CD4-positive, alpha-beta T cell (primary cell): ENCODE measurements around the gene MEIKIN. TPM values are rescaled to one million over a fixed set of nuclear protein-coding genes. Genes with fewer than 3 reads are reported as not detected.
A peak's percentile ranks its signal among the peaks of the same experiment; 100 is the strongest.

Experiments used
- ATAC-seq: fragments of 200-7000 bp; cut with Tn5 transposase; one replicate; pipeline ENCODE4 v1.10.0; 2022; ENCODE audit warnings: mild to moderate bottlenecking; ENCODE audit not compliant: poor library complexity
- CTCF ChIA-PET: fragments of 350-600 bp; sonication (Branson Sonifier 250); formaldehyde crosslinking; loops from one replicate; lab custom pipeline; 2021; ENCODE audit warnings: antibody characterized with exemption, inconsistent platforms; lab: Charles Lee
- POLR2A ChIA-PET: fragments of 350-600 bp; sonication (Branson Sonifier 250); formaldehyde crosslinking; loops from one replicate; lab custom pipeline; 2021; ENCODE audit warnings: antibody characterized with exemption, inconsistent platforms; lab: Charles Lee
- DNase-seq, 14 experiments: peaks; one replicate each; pipeline ENCODE4 v3.0.0-alpha.2; 2013 to 2020; ENCODE audit warnings: mixed read lengths in 2 of 14
- H3K27ac ChIP-seq, 2 donors: one replicate each; pipeline versions ENCODE4 v1.5.1 to v1.7.0; 2013; ENCODE audit warnings: low read length in 2 of 2, low read depth in 1 of 2, mild to moderate bottlenecking in 1 of 2
- H3K27me3 ChIP-seq, 2 experiments: 1 replicate in 1 of 2; 2 replicates in 1 of 2; pipeline versions ENCODE4 v1.6.1 to v1.7.0; 2013; ENCODE audit warnings: low read length in 2 of 2, control low read depth in 1 of 2, mild to moderate bottlenecking in 1 of 2, moderate library complexity in 1 of 2; ENCODE audit not compliant: insufficient read depth in 2 of 2, control insufficient read depth in 1 of 2
- H3K36me3 ChIP-seq: one replicate; pipeline ENCODE4 v1.6.1; 2013; ENCODE audit warnings: low read length, control low read depth; ENCODE audit not compliant: insufficient read depth
- H3K4me1 ChIP-seq: one replicate; pipeline ENCODE4 v1.6.1; 2013; ENCODE audit warnings: low read length, control low read depth; ENCODE audit not compliant: insufficient read depth
- H3K4me3 ChIP-seq: one replicate; pipeline ENCODE4 v1.5.1; 2013; ENCODE audit warnings: mild to moderate bottlenecking, low read length, moderate library complexity
- H3K9me3 ChIP-seq, 2 experiments: 1 replicate in 1 of 2; 2 replicates in 1 of 2; pipeline versions ENCODE4 v1.6.1 to v1.7.0; 2013; ENCODE audit warnings: low read length in 2 of 2, mild to moderate bottlenecking in 2 of 2, control low read depth in 1 of 2, moderate library complexity in 1 of 2; ENCODE audit not compliant: control insufficient read depth in 1 of 2, insufficient read depth in 1 of 2
- H3K27ac Mint-ChIP-seq: one replicate; pipeline ENCODE4 v1.8.0; 2020; ENCODE audit warnings: mixed read lengths
- H3K27me3 Mint-ChIP-seq: one replicate; pipeline ENCODE4 v1.8.0; 2021; ENCODE audit warnings: mixed read lengths
- H3K36me3 Mint-ChIP-seq: one replicate; pipeline ENCODE4 v1.8.0; 2021; ENCODE audit warnings: low read depth, mixed read lengths
- H3K4me1 Mint-ChIP-seq: one replicate; pipeline ENCODE4 v1.8.0; 2021; ENCODE audit warnings: low read depth, mixed read lengths
- H3K4me3 Mint-ChIP-seq: one replicate; pipeline ENCODE4 v1.8.0; 2020; ENCODE audit warnings: mild to moderate bottlenecking, mixed read lengths
- H3K9me3 Mint-ChIP-seq: one replicate; pipeline ENCODE4 v1.8.0; 2020; ENCODE audit warnings: mixed read lengths
- CTCF ChIP-seq: fragments of 200-600 bp; IDR thresholded peaks from one replicate; pipeline ENCODE4 v1.8.0; 2022; ENCODE audit warnings: antibody characterized with exemption, mild to moderate bottlenecking
- intact Hi-C, 2 experiments: fragments of 100-400 bp; cut with DNase I in 1 of 2; cut with micrococcal nuclease in 1 of 2; formaldehyde crosslinking; loops; one replicate each; pipeline versions ENCODE4 v1.15.1 to v1.9.0; 2023 to 2025; cut with DNase I, micrococcal nuclease
- total RNA-seq, 174 experiments: library from RNA in 2 of 174; stranded (reverse) in 2 of 174; gene quantifications; one replicate each; pipeline ENCODE4 v1.2.3 and lab custom pipeline; 2021 to 2026

MEIKIN gene
- total RNA-seq, 2 experiments from 2014 or later = not detected

- Mint-ChIP-seq H3K36me3 (peaks cover 26% of the 10 kb centered on the region), H3K27ac (no peak overlapping the region), H3K4me1 (peaks cover 72% of the 10 kb centered on the region), H3K9me3 (peaks cover 4% of the 10 kb centered on the region), H3K4me3 (peak overlapping the region; percentile 7), H3K27me3 (no peaks in the 10 kb centered on the region)
- ChIA-PET CTCF (no interaction called here), POLR2A (interaction anchor here (0.8 kb wide), 1 partner anchor 12 kb away, joined by 3 read pairs; no protein-coding TSS in a partner anchor)
- Histone ChIP-seq H3K27ac (no peak overlapping the region), H3K9me3 (no peaks in the 10 kb centered on the region), H3K4me3 (no peak overlapping the region), H3K4me1 (peaks cover 13% of the 10 kb centered on the region), H3K27me3 (no peaks in the 10 kb centered on the region), H3K36me3 (no peaks in the 10 kb centered on the region)
- TF ChIP-seq CTCF = no peak
- DNase-seq = peak in 1 of 14 experiments; percentile 8
- intact Hi-C loops = no loop called here
- ATAC-seq = no peak
These were observed 152.6 kb downstream of the MEIKIN start for GRCh38 chr5:131792896-131793295.

DNA sequence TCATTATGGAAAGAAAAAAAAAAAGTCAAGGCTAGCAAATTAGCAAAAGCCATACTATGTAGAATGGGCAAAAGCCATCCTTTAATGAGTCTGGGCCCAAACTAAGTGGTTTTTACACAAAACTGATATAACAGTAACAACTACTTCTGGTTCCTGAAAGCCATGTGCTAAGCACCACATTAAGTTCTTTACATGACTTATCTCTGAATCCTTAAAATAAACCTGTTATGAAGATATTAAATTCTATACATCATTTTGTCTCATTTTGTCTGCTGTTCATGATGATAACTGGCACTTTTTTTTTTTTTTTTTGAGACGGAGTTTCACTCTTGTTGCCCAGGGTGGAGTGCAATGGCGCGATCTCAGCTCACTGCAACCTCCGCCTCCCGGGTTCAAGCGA lies 153.6 kb downstream of the MEIKIN start:
- H3K27ac Mint-ChIP-seq = no peak overlapping the region
- H3K9me3 Mint-ChIP-seq = peaks cover 4% of the 10 kb centered on the region
- Histone ChIP-seq H3K27me3 (no peaks in the 10 kb centered on the region), H3K27ac (no peak overlapping the region), H3K9me3 (no peaks in the 10 kb centered on the region), H3K4me1 (peaks cover 7% of the 10 kb centered on the region), H3K36me3 (no peaks in the 10 kb centered on the region), H3K4me3 (no peak overlapping the region)
- H3K4me1 Mint-ChIP-seq = peaks cover 75% of the 10 kb centered on the region
- no peaks in the 10 kb centered on the region for H3K27me3 Mint-ChIP-seq
- H3K36me3 Mint-ChIP-seq = peaks cover 29% of the 10 kb centered on the region
- intact Hi-C loops = no loop called here
- no peak for TF ChIP-seq CTCF
- H3K4me3 Mint-ChIP-seq = no peak overlapping the region
- POLR2A ChIA-PET = no interaction called here
- CTCF ChIA-PET = interaction anchor here (0.7 to 1.1 kb wide), 2 partner anchors 11 to 203 kb away, joined by 3 read pairs; no protein-coding TSS in a partner anchor
- no peak for ATAC-seq
- no peak for DNase-seq

GRCh38 chr5:131790550-131790949 lies 154.9 kb downstream of the MEIKIN start:
- intact Hi-C loops = no loop called here
- ATAC-seq (no peak), DNase-seq (no peak)
- H3K27ac ChIP-seq = no peak overlapping the region
- H3K4me1 ChIP-seq = peaks cover 7% of the 10 kb centered on the region
- Mint-ChIP-seq H3K9me3 (peaks cover 4% of the 10 kb centered on the region), H3K27me3 (no peaks in the 10 kb centered on the region), H3K4me1 (peaks cover 73% of the 10 kb centered on the region), H3K27ac (no peak overlapping the region), H3K36me3 (peaks cover 29% of the 10 kb centered on the region), H3K4me3 (no peak overlapping the region)
- ChIA-PET POLR2A (interaction anchor here (1.2 kb wide), 1 partner anchor 102 kb away, joined by 3 read pairs; no protein-coding TSS in a partner anchor), CTCF (no interaction called here)
- H3K36me3 ChIP-seq = no peaks in the 10 kb centered on the region
- H3K27me3 ChIP-seq = no peaks in the 10 kb centered on the region
- no peak overlapping the region for H3K4me3 ChIP-seq
- H3K9me3 ChIP-seq = no peaks in the 10 kb centered on the region
- no peak for TF ChIP-seq CTCF
